ENCODE results near the gene ADAMTS7.
"Not testable (repeated sequence)": the region's sequence is repeated elsewhere in the genome, so short reads cannot be mapped to it uniquely, and the experiment has no call there.

The ADAMTS7 gene

GRCh38 chr15:78781381-78781780, 29.9 kb downstream of the ADAMTS7 start:
- in situ Hi-C loops (cut with HindIII; ENCODE audit: low sequenced_read_pairs) = not testable (repeated sequence)

GRCh38 chr15:78779975-78780374, 31.3 kb downstream of the ADAMTS7 start:
- in situ Hi-C loops (cut with HindIII; ENCODE audit: low sequenced_read_pairs) = not testable (repeated sequence)

GRCh38 chr15:78779176-78779785, 32.0 kb downstream of the ADAMTS7 start:
- in situ Hi-C loops (cut with HindIII; ENCODE audit: low sequenced_read_pairs) = not testable (repeated sequence)

- in situ Hi-C loops (cut with HindIII; ENCODE audit: low sequenced_read_pairs) = no loop called here
Observed at GRCh38 chr15:78778422-78778821, 32.8 kb downstream of the ADAMTS7 start.

GRCh38 chr15:78777953-78778345, 33.3 kb downstream of the ADAMTS7 start:
- in situ Hi-C loops (cut with HindIII; ENCODE audit: low sequenced_read_pairs) = not testable (repeated sequence)

- in situ Hi-C loops (cut with HindIII; ENCODE audit: low sequenced_read_pairs) = not testable (repeated sequence)
Observed at GRCh38 chr15:78777290-78777952, 33.8 kb downstream of the ADAMTS7 start.

- in situ Hi-C loops (cut with HindIII; ENCODE audit: low sequenced_read_pairs) = not testable (repeated sequence)
Observed at GRCh38 chr15:78776046-78776925, 35.0 kb downstream of the ADAMTS7 start.

GRCh38 chr15:78775472-78775871, 35.8 kb downstream of the ADAMTS7 start:
- in situ Hi-C loops (cut with HindIII; ENCODE audit: low sequenced_read_pairs) = no loop called here

- in situ Hi-C loops (cut with HindIII; ENCODE audit: low sequenced_read_pairs) = not testable (repeated sequence)
Observed at GRCh38 chr15:78774451-78774990, 36.7 kb downstream of the ADAMTS7 start.

GRCh38 chr15:78773765-78774450, 37.4 kb downstream of the ADAMTS7 start:
- in situ Hi-C loops (cut with HindIII; ENCODE audit: low sequenced_read_pairs) = not testable (repeated sequence)

GRCh38 chr15:78772738-78773137, 38.5 kb downstream of the ADAMTS7 start:
- in situ Hi-C loops (cut with HindIII; ENCODE audit: low sequenced_read_pairs) = no loop called here

- in situ Hi-C loops (cut with HindIII; ENCODE audit: low sequenced_read_pairs) = not testable (repeated sequence)
Observed at GRCh38 chr15:78771436-78772000, 39.7 kb downstream of the ADAMTS7 start.

GRCh38 chr15:78771020-78771419, 40.2 kb downstream of the ADAMTS7 start:
- in situ Hi-C loops (cut with HindIII; ENCODE audit: low sequenced_read_pairs) = not testable (repeated sequence)

- in situ Hi-C loops (cut with HindIII; ENCODE audit: low sequenced_read_pairs) = not testable (repeated sequence)
Observed at GRCh38 chr15:78769473-78770225, 41.6 kb downstream of the ADAMTS7 start.

GRCh38 chr15:78768531-78769408, 42.5 kb downstream of the ADAMTS7 start:
- in situ Hi-C loops (cut with HindIII; ENCODE audit: low sequenced_read_pairs) = no loop called here

GRCh38 chr15:78768096-78768495, 43.2 kb downstream of the ADAMTS7 start:
- in situ Hi-C loops (cut with HindIII; ENCODE audit: low sequenced_read_pairs) = no loop called here

- in situ Hi-C loops (cut with HindIII; ENCODE audit: low sequenced_read_pairs) = no loop called here
Observed at GRCh38 chr15:78767331-78767951, 43.8 kb downstream of the ADAMTS7 start.

- in situ Hi-C loops (cut with HindIII; ENCODE audit: low sequenced_read_pairs) = not testable (repeated sequence)
Observed at GRCh38 chr15:78766641-78767071, 44.6 kb downstream of the ADAMTS7 start.
